Measurements from ENCODE around the gene RAB6B.
A peak's percentile ranks its signal among the peaks of the same experiment; 100 is the strongest.

The RAB6B gene

DNA sequence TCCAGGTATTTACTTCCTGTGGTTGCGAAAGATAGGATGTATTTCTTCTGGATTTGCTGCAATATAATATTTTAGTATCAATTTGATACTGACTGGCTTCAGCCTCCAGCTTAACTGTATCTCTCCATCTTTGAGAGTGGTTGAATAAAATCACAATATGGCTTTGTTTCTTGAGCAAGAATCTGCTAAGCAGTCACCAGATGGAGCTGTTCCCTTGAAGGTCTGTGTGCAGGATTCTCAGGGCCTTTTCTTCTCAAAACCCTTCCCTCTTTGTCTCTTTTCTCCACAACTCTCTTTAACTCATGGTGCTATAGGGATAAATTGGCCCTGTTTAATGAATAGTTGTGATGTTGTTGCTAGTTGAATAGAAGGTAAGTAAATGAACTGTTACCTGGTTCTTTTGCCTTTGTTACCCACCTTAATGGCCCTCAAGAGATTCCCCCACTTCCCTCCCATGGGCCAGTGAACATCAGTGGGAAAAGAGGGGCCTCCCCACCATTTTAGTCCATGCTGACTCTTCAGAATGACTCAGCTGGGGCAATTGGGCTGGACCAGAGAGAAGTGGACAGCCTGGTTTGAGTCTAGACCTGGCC, 34.8 kb upstream of the RAB6B start:
- no peak for DNase-seq

- no peak for DNase-seq
These were observed 33.4 kb upstream of the RAB6B start for GRCh38 chr3:133928903-133929607.

DNA sequence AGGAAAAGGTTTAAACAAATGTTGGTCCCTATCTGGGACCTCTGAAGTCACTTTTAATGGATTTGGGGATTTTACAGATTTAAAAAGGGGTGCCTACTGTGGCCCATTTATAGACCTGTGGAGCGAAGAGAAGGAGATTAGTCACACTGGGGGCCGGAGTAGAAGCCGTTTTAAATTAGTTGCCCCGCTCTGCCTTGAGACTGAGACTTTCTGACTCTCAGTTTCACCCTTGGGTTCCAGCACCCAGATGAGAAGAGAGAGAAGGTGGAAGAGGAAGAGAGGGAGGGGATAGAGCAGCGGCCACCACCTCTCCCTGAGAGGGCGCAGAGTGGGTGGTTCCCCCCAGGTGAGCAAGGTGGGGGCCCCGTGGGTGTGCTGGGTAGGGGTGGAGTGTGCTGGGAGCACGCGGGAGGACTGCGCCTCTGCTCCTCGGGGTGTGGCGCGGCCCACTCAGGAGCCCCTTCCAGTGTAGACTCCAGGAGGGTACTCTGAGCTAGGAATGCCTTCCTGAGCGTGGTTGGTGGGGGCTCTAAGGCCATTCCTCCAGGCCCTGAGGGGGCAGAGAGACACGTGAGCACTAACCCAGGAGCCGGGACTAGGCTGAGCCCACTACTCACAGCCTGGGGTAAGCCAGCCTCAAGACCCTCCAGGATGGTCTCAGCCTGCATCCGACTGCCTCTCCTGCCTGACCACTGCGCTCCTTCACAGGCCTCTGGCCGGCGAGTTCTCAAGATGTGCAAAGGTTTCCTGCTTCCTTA, 32.6 kb upstream of the RAB6B start:
- DNase-seq: no peak

GRCh38 chr3:133927540-133928066, 31.9 kb upstream of the RAB6B start:
- DNase-seq: peak; percentile 84

GRCh38 chr3:133926736-133927539, 31.3 kb upstream of the RAB6B start:
- DNase-seq: no peak

DNA sequence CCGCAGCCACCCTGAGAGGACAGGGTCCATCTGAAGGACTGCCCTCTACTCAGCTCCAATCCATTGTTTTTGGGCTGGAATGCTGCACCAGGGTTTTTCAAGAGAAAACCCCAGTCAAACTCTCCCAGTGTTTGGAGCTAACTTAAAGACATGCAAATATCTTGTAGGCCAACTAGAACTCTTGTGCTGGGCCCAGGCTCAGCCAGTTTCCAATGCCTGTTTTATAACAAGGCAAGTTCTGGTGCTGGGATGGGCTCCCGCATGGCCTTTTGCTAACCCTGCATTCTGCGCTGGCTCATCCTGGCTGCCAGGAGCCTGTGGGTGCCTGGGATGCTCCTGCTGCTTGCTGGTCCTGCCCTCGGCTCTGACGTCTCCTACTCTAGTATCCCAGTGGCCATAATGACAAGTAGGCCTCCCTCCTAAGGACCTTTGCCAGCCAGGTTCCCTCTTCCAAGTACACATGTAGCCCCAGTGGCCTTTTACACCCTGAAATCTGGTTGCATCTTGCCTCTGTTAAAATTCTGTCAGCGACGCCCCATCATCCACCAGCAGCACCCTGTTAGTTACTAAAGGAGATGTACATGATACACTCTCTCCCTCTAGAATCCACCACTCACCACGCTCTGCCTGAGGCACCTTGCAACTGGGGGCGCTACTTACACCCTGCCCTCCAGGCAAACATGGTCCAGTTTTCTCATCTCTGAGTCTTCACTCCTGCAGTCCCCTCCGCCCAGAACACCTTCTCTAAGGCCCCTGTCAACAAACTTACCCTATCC, 30.5 kb upstream of the RAB6B start:
- DNase-seq: no peak

DNA sequence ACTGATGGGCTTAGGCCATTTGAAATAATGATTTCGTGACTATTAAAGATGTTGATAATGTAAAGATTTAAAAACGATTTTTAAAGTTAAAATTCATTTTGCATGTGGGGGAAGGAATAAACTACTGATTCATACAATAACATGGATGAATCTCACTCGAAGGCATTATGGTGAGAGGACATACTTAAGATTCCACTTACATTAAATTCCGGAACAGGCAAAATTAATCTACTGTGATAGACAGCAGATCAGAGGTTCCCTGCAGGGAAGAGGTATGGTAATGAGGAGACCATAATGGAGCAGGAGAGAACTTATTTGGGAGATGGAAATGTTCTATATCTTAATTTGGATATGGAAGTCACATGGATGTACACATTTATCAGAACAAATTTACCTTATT, 28.4 kb upstream of the RAB6B start:
- no peak for DNase-seq

GRCh38 chr3:133921592-133921991, 25.9 kb upstream of the RAB6B start:
- no peak for DNase-seq

- DNase-seq: no peak
These were observed 21.5 kb upstream of the RAB6B start for GRCh38 chr3:133917144-133917543.

DNA sequence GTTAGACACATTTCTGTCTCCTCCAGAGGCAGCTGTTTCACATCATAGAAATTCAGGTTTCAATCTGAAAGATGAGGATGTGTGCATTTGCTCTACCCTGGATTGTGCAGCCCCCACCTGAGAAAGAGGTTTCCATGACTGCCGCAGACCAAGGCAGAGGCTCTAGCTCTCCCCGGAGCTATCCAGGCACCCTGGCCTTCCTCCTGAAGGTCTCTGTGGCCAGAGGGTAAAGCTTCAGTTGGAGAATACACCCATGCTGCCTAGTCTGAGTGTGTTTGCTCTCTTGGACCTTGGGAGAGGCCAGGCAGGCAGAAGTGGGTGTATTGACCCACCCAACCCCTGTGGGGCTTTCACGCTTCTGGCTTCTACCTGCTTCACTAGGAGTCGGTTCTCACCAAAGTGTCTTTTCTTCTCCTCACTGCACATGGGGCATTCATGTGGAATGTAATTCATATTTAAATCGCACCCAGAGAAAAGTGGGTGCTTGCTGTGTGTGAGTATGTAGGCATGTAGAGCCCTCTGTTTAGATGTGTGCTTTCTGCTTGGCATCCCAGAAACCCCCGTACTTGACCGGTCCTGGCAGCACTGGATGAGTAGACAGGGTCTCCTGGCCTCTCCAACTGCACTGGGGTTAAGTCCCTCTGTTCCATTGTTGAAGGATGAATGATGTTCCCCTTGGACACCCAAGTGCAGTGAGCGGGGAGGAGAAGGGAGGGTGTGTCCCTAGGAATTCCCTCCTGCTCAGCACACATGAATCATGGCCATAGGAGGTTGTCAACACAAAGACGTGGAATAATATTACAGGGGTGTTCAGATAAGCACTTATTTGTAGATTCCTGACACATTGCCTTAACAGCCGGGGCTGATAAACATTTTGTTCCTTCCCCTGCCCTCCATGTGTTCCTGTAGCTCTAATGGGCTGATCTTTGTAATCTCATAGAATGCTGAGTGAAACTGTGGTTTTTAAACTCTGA, 20.3 kb upstream of the RAB6B start:
- no peak for DNase-seq

- DNase-seq: no peak
These were observed 19.3 kb upstream of the RAB6B start for GRCh38 chr3:133914839-133915600.

DNA sequence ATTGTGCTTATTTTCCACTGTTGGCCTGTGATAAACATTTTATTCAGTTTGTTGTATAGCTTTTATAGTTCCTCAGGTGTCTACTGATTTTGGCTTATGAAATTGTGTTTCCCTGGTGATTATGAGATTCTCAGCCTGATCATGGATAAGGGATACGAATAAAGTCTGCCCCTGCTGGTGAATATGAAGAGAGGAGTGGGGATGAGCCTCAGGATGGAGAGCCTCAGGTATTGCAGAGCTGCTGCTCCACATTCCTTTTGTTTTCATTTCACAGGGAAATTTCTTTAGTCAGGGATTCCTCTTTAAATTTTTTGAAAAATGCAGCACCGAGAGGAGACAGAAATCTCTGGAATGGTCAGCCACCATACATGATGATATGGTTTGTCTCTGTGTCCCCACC, 14.7 kb upstream of the RAB6B start:
- DNase-seq: no peak

DNA sequence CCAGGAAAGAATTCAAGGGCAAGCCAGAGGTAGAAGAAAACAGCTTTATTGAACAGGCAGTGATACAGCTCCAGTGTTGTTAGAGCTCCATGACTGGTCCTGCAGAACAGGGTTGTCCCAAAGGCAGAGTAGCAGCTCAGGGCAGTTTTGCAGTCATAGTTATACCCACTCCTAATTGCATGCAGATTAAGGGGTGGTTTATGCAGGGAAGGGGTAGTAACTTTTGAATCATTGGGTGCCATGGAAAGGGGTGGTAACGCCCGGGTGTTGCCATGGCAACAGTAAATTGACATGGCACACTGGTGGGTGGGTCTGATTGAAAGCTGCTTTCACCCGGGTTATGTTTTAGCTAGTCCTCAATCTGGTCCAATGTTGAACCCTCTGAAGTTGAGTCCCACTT, 9.7 kb upstream of the RAB6B start:
- no peak for DNase-seq

DNA sequence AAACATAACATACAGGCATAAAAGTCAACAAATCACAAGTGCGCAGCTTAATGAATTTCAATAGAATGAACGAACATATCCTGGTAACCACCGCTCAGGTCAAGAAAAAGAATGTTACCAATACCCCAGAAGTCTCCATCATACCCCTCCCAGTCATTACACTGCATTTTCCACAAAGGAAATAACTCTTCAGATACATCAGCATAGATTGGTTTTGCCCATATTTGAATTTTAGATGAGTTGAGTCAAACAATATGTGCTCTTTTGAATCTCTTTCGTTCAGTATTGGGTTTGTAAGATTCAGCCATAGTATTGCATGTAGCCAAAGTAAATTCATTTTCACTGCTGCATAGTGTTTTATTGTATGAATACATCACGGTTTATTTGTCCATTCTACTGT, 6.2 kb upstream of the RAB6B start:
- DNase-seq: no peak

GRCh38 chr3:133901083-133901482, 5.4 kb upstream of the RAB6B start:
- no peak for DNase-seq

GRCh38 chr3:133899311-133899710, 3.6 kb upstream of the RAB6B start:
- no peak for DNase-seq

DNA sequence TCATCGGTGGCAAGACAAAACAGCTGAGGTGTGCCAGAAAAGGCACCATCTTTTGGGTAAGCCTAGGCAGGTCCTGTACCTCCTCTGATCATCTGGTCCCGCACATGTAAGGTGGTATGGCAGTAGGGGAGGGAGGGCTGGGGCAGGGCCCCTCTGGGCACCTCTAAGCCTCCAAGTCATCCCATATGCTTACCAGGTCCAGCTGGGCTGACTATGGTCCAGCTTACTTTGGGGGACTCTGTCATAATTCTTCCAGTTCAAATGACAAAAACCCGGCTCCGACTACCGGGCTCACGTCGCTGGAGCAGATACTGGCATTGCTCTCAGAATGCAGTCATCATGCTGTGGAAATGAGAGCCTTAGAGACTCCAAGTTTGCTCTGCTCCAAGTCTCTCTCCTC, 1.9 kb upstream of the RAB6B start:
- DNase-seq: no peak

- DNase-seq: no peak
These were observed 500 bp upstream of the RAB6B start for GRCh38 chr3:133896002-133896761.

Measured in CD4-positive, alpha-beta T cell treated with Interleukin-17A for 4 hours (primary cell).